Neural cell (in vitro differentiated cells): ENCODE results near the gene CMYA5. TPM values are rescaled to one million over a fixed set of nuclear protein-coding genes. Genes with fewer than 3 reads are reported as not detected.

Experiments used
- H2AFZ ChIP-seq: fragments of 200-600, 300-800 bp; sonication (generic), shearing (Covaris generic); 2 replicates; pipeline ENCODE4 v1.6.0; 2014; ENCODE audit warnings: low read depth, mild to moderate bottlenecking, antibody characterized with exemption, low read length, moderate library complexity
- H3F3A ChIP-seq: fragments of 200-600 bp; shearing (Covaris generic); 2 replicates; pipeline ENCODE4 v1.6.1; 2016; ENCODE audit warnings: mild to moderate bottlenecking, moderate library complexity, mixed read lengths, antibody characterized with exemption, low read length; ENCODE audit not compliant: insufficient read depth, poor library complexity, severe bottlenecking
- H3K27ac ChIP-seq: fragments of 200-600, 300-800 bp; sonication (generic), shearing (Covaris generic); 2 replicates; pipeline ENCODE4 v1.5.1; 2014; ENCODE audit warnings: mild to moderate bottlenecking, low read length, moderate library complexity
- H3K27me3 ChIP-seq: fragments of 300-800, 200-600 bp; sonication (generic), shearing (Covaris generic); 2 replicates; pipeline ENCODE4 v1.6.0; 2014; ENCODE audit warnings: mild to moderate bottlenecking, low read depth, low read length, moderate library complexity; ENCODE audit not compliant: insufficient read depth
- H3K36me3 ChIP-seq: fragments of 300-800, 200-600 bp; sonication (generic), shearing (Covaris generic); 2 replicates; pipeline ENCODE4 v1.5.1; 2014; ENCODE audit warnings: mild to moderate bottlenecking, antibody characterized with exemption, low read length, moderate library complexity; ENCODE audit not compliant: insufficient read depth
- H3K4me2 ChIP-seq: fragments of 300-800, 200-600 bp; sonication (generic), shearing (Covaris generic); 2 replicates; pipeline ENCODE4 v1.6.0; 2014; ENCODE audit warnings: mild to moderate bottlenecking, low read length
- H3K4me3 ChIP-seq: fragments of 300-800, 200-600 bp; sonication (generic), shearing (Covaris generic); 2 replicates; pipeline ENCODE4 v1.5.1; 2014; ENCODE audit warnings: mild to moderate bottlenecking, low read length, moderate library complexity
- H3K79me2 ChIP-seq: fragments of 200-600 bp; shearing (Covaris generic); replicated peaks from 2 replicates; pipeline ENCODE4 v1.6.0; 2014; ENCODE audit warnings: mild to moderate bottlenecking, low read length, moderate library complexity; ENCODE audit not compliant: insufficient read depth
- H3K9ac ChIP-seq: fragments of 300-800, 200-600 bp; sonication (generic), shearing (Covaris generic); 2 replicates; pipeline ENCODE4 v1.6.1; 2016; ENCODE audit warnings: mild to moderate bottlenecking, low read length, mixed read lengths
- H3K9me2 ChIP-seq: fragments of 200-600 bp; shearing (Covaris generic); 2 replicates; pipeline ENCODE4 v1.6.1; 2016; ENCODE audit warnings: mild to moderate bottlenecking, low read length, mixed read lengths; ENCODE audit not compliant: insufficient read depth
- H3K9me3 ChIP-seq: fragments of 200-600, 300-800 bp; sonication (generic), shearing (Covaris generic); 2 replicates; pipeline ENCODE4 v1.6.1; 2016; ENCODE audit warnings: mild to moderate bottlenecking, mixed run types, low read length, moderate library complexity, mixed read lengths
- H4K20me1 ChIP-seq: fragments of 200-600 bp; shearing (Covaris generic); 2 replicates; pipeline ENCODE4 v1.6.1; 2016; ENCODE audit warnings: mild to moderate bottlenecking, mixed run types; ENCODE audit not compliant: insufficient read depth
- CTCF ChIP-seq: fragments of 450-650 bp; IDR thresholded peaks from 2 replicates; pipeline ENCODE4 v1.5.1; 2014; ENCODE audit warnings: antibody characterized with exemption, mild to moderate bottlenecking, moderate library complexity; ENCODE audit not compliant: poor library complexity, severe bottlenecking
- EP300 ChIP-seq: fragments of 450-650 bp; conservative IDR thresholded peaks from 2 replicates; pipeline ENCODE4 v1.6.1; 2014; ENCODE audit warnings: antibody characterized with exemption, mild to moderate bottlenecking, moderate library complexity; ENCODE audit not compliant: poor library complexity, severe bottlenecking
- EZH2 ChIP-seq: fragments of 200-600, 300-800 bp; shearing (Covaris generic), sonication (generic); IDR thresholded peaks from 2 replicates; pipeline ENCODE4 v1.6.1; 2014; ENCODE audit warnings: antibody characterized with exemption, low read length, borderline replicate concordance, mild to moderate bottlenecking; ENCODE audit not compliant: insufficient read depth, poor library complexity, severe bottlenecking
- MXI1 ChIP-seq: fragments of 450-650 bp; conservative IDR thresholded peaks from 2 replicates; pipeline ENCODE4 v1.6.1; 2014; ENCODE audit warnings: antibody characterized with exemption, mild to moderate bottlenecking; ENCODE audit not compliant: poor library complexity, severe bottlenecking
- POLR2AphosphoS5 ChIP-seq: IDR thresholded peaks from 2 replicates; pipeline ENCODE4 v1.6.1; 2012
- RAD21 ChIP-seq: fragments of 450-650 bp; conservative IDR thresholded peaks from 2 replicates; pipeline ENCODE4 v1.6.1; 2014; ENCODE audit warnings: antibody characterized with exemption, mild to moderate bottlenecking, moderate library complexity
- REST ChIP-seq: IDR thresholded peaks from 2 replicates; pipeline ENCODE4 v1.6.1; 2012; ENCODE audit warnings: borderline replicate concordance
- SMC3 ChIP-seq: fragments of 450-650 bp; conservative IDR thresholded peaks from 2 replicates; pipeline ENCODE4 v1.6.1; 2014; ENCODE audit warnings: antibody characterized with exemption, mild to moderate bottlenecking, moderate library complexity; ENCODE audit not compliant: poor library complexity
- TAF1 ChIP-seq: IDR thresholded peaks from 2 replicates; pipeline ENCODE4 v1.6.1; 2012; ENCODE audit warnings: low read depth
- polyA plus RNA-seq: library from polyadenylated mRNA; depleted of rRNA; stranded (reverse); fragments of >200 nt; gene quantifications from 2 replicates; pipeline ENCODE4 v1.2.3, GENCODE V29; 2014

The CMYA5 gene
- polyA plus RNA-seq, 1 donor from 2014 or later = 0.30 TPM

DNA sequence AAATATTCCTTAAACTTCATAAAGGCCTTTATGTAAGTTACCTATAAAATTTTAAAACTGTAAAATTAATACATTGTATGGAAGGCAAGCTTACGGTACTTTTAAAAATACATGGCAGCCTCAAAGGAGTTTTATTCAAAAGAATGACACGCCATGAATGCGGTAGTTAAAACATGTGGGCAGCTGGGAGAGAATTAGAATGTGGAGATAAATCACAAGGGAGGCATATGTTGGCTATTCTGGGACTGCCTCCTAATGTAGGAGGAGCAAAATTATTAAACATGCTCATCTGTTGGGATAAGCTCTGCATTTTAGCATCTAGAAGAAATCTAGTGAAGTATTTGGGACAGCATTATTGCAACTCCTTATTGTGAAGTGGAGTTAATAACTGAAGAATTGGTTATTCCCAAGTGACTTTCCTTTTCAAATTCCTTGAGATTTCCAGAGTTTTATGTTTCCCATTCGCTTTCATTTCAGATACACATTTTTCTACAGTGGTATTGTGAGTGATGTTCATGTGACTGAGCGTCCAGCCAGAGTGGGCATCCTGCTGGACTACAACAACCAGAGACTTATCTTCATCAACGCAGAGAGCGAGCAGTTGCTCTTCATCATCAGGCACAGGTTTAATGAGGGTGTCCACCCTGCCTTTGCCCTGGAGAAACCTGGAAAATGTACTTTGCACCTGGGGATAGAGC lies 109.4 kb downstream of the CMYA5 start:
- no peaks in the 10 kb centered on the region for H3K79me2 ChIP-seq
- H3F3A ChIP-seq = no peaks in the 10 kb centered on the region
- TF ChIP-seq SMC3 (no peak), TAF1 (no peak), POLR2AphosphoS5 (no peak), MXI1 (no peak), EZH2 (no peak), EP300 (no peak)
- no peaks in the 10 kb centered on the region for H3K9me3 ChIP-seq
- no peaks in the 10 kb centered on the region for H3K9me2 ChIP-seq
- no peak overlapping the region for H3K4me2 ChIP-seq
- H3K27ac ChIP-seq = no peak overlapping the region
- H3K27me3 ChIP-seq = no peaks in the 10 kb centered on the region
- H2AFZ ChIP-seq = no peak overlapping the region
- no peak overlapping the region for H3K9ac ChIP-seq
- H4K20me1 ChIP-seq = no peaks in the 10 kb centered on the region
- H3K36me3 ChIP-seq = no peaks in the 10 kb centered on the region
- no peak overlapping the region for H3K4me3 ChIP-seq

DNA sequence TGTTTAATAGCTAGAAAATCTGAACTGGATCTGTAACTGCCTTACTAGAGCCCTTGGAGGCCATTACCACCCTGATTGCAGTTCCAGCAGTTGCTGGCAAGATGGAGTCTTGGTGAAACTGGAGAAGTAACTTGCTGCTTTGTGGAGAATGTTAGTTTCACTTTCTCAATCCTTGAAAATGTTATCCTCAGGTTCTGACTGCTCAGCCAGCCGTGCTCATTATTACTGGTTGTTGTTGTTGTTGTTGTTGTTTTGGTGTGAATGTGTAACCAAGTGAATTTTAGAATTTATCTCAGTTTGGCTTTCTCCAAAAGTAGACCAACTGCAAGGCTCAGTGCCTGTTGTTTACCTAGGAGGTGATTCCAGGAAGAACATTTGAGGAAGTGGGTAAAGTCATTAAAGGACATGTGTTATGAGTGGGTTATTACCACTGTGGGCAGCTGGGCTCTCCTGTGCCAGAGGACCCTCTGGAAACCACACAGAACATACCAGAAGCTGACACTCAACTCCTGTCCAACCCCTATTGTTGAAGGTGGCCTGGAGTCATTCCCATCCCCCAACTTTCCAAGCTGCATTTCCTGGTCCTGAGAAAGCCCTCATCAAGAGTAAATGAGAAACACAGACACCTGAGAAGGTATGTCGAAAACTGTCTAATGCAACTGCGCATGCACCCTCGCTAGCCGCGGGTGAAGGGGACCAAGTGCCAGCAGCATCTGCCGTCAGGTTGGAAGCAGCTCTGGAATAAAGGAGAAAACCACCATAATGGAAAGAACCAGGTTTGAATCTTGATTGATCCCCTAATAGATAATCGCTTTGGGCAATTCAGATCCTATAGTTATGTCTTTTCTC lies 111.6 kb downstream of the CMYA5 start:
- H3K9ac ChIP-seq = no peak overlapping the region
- no peak overlapping the region for H3K4me2 ChIP-seq
- no peaks in the 10 kb centered on the region for H4K20me1 ChIP-seq
- H2AFZ ChIP-seq = no peak overlapping the region
- no peaks in the 10 kb centered on the region for H3K9me2 ChIP-seq
- H3K9me3 ChIP-seq = no peaks in the 10 kb centered on the region
- H3K27ac ChIP-seq = no peak overlapping the region
- no peaks in the 10 kb centered on the region for H3K27me3 ChIP-seq
- TF ChIP-seq RAD21 (no peak), MXI1 (no peak), SMC3 (no peak), EP300 (no peak), POLR2AphosphoS5 (no peak), REST (no peak), EZH2 (no peak), CTCF (no peak)
- H3K79me2 ChIP-seq = no peaks in the 10 kb centered on the region
- no peaks in the 10 kb centered on the region for H3F3A ChIP-seq
- H3K4me3 ChIP-seq = no peak overlapping the region
- H3K36me3 ChIP-seq = no peaks in the 10 kb centered on the region
